K562 (cell line): Measurements from ENCODE around the gene HAT1. TPM values are rescaled to one million over a fixed set of nuclear protein-coding genes. Genes with fewer than 3 reads are reported as not detected.

Experiments used
- ATAC-seq: fragments of 200-7000 bp; cut with Tn5 transposase; 3 replicates; pipeline ENCODE4 v1.9.1; 2020; ENCODE audit warnings: moderate library complexity
- BruUV-seq: library from RNA; stranded (reverse); fragments of 400-500 nt; replicated peaks from 2 replicates; lab custom pipeline; 2021; lab: Mats Ljungman, UMichigan
- CTCF ChIA-PET: fragments of 300-600 bp; formaldehyde crosslinking; extraction: SDS; loops from one replicate; lab custom pipeline; 2021; ENCODE audit warnings: low intra/inter-chr PET ratio; lab: Yijun Ruan, JAX
- POLR2A ChIA-PET: fragments of 300-600, 350-650 bp; sonication (Branson Sonifier 250); formaldehyde crosslinking; extraction: SDS; loops from one replicate; lab custom pipeline; 2021; ENCODE audit warnings: antibody characterized with exemption, inconsistent platforms; lab: Yijun Ruan, JAX
- DNase-seq, 4 experiments: peaks; one replicate each; pipeline versions ENCODE4 v3.0.0 to v3.0.0-alpha.2; 2011 to 2018; ENCODE audit warnings: low spot score in 3 of 4, mixed read lengths in 3 of 4; ENCODE audit errors: extremely low read depth in 1 of 4
- FAIRE-seq: peaks from 2 replicates; lab custom pipeline; 2011; peaks lifted over from hg19 to GRCh38; lab: Jason Lieb, UNC
- H2AFZ ChIP-seq: 2 replicates; pipeline ENCODE4 v1.6.0; 2011; ENCODE audit warnings: low read depth, low read length, control low read depth, inconsistent platforms
- H3K27ac ChIP-seq: fragments of 200-600 bp; 3 replicates; pipeline ENCODE4 v1.8.0; 2011; ENCODE audit warnings: low read depth, mild to moderate bottlenecking, control low read depth, inconsistent platforms, low read length, moderate library complexity, mixed read lengths; ENCODE audit errors: extremely low read depth
- H3K27me3 ChIP-seq, 2 experiments: fragments of 300-600 bp in 1 of 2; 2 replicates in 1 of 2; 3 replicates in 1 of 2; pipeline versions ENCODE4 v1.6.0 to v1.8.0; 2011; ENCODE audit warnings: inconsistent platforms in 2 of 2, low read length in 2 of 2, mild to moderate bottlenecking in 1 of 2, mixed read lengths in 1 of 2, moderate library complexity in 1 of 2; ENCODE audit not compliant: control insufficient read depth in 2 of 2, insufficient read depth in 2 of 2
- H3K36me3 ChIP-seq: fragments of 300-600 bp; 3 replicates; pipeline ENCODE4 v1.8.0; 2011; ENCODE audit warnings: mild to moderate bottlenecking, low read length, inconsistent platforms; ENCODE audit not compliant: control insufficient read depth, insufficient read depth
- H3K4me1 ChIP-seq, 2 experiments: fragments of 200-600 bp in 1 of 2; replicated peaks in 1 of 2; 2 replicates in 1 of 2; 3 replicates in 1 of 2; pipeline versions ENCODE4 v1.5.1 to v1.8.0; 2011; ENCODE audit warnings: inconsistent platforms in 2 of 2, low read length in 2 of 2, mild to moderate bottlenecking in 1 of 2, mixed read lengths in 1 of 2, moderate library complexity in 1 of 2; ENCODE audit not compliant: control insufficient read depth in 2 of 2, insufficient read depth in 2 of 2
- H3K4me2 ChIP-seq: 2 replicates; pipeline ENCODE4 v1.6.1; 2011; ENCODE audit warnings: low read length, control low read depth, inconsistent platforms, mixed read lengths; ENCODE audit not compliant: insufficient read depth
- H3K4me3 ChIP-seq: fragments of 200-600 bp; sonication (generic), shearing (Covaris generic); 2 replicates; pipeline ENCODE4 v1.5.1; 2016; ENCODE audit warnings: control low read depth, inconsistent platforms
- H3K79me2 ChIP-seq: fragments of 200-600 bp; 3 replicates; pipeline ENCODE4 v1.8.0; 2011; ENCODE audit warnings: low read length, inconsistent platforms; ENCODE audit not compliant: control insufficient read depth, insufficient read depth
- H3K9ac ChIP-seq, 2 experiments: 2 replicates each; pipeline versions ENCODE4 v1.6.0 to v1.6.1; 2011; ENCODE audit warnings: low read depth in 2 of 2, low read length in 2 of 2, control low read depth in 1 of 2, inconsistent platforms in 1 of 2, mild to moderate bottlenecking in 1 of 2, mixed read lengths in 1 of 2; ENCODE audit not compliant: insufficient read depth in 1 of 2
- H3K9me1 ChIP-seq: one replicate; pipeline ENCODE4 v1.6.0; 2011; ENCODE audit warnings: inconsistent platforms, mild to moderate bottlenecking, low read length, moderate library complexity; ENCODE audit not compliant: control insufficient read depth, insufficient read depth
- H3K9me3 ChIP-seq: replicated peaks from 2 replicates; pipeline ENCODE4 v1.5.1; 2011; ENCODE audit warnings: low read depth, low read length, inconsistent platforms; ENCODE audit not compliant: control insufficient read depth, insufficient read depth
- H4K20me1 ChIP-seq: replicated peaks from 2 replicates; pipeline ENCODE4 v1.6.1; 2011; ENCODE audit warnings: low read length, inconsistent platforms, mixed read lengths; ENCODE audit not compliant: control insufficient read depth, insufficient read depth
- BRD9 ChIP-seq: fragments of 450-650 bp; IDR thresholded peaks from 2 replicates; pipeline ENCODE4 v1.6.1; 2018; ENCODE audit warnings: low read depth; ENCODE audit not compliant: partially characterized antibody
- CBFA2T2 ChIP-seq: fragments of 450-650 bp; conservative IDR thresholded peaks from 2 replicates; pipeline ENCODE4 v1.6.1; 2017; ENCODE audit warnings: mild to moderate bottlenecking
- CHAMP1 ChIP-seq: fragments of 450-650 bp; IDR thresholded peaks from 2 replicates; pipeline ENCODE4 v1.6.1; 2016; ENCODE audit warnings: mild to moderate bottlenecking
- GABPB2 ChIP-seq: fragments of 250-450 bp; sonication (Bioruptor Pico); conservative IDR thresholded peaks from 2 replicates; pipeline ENCODE4 v1.5.1; 2021; ENCODE audit warnings: mild to moderate bottlenecking
- HBP1 ChIP-seq: fragments of 450-650 bp; formaldehyde crosslinking; IDR thresholded peaks from 2 replicates; pipeline ENCODE4 v1.4.0; 2022; ENCODE audit warnings: missing genetic modification characterization
- NUFIP1 ChIP-seq: fragments of 450-650 bp; IDR thresholded peaks from 2 replicates; pipeline ENCODE4 v1.6.1; 2018; ENCODE audit not compliant: partially characterized antibody
- PTBP1 ChIP-seq: fragments of 200-400 bp; formaldehyde crosslinking; IDR thresholded peaks from 2 replicates; pipeline ENCODE4 v1.6.1; 2017; ENCODE audit warnings: low read depth, low read length
- TARDBP ChIP-seq: fragments of 450-650 bp; IDR thresholded peaks from 2 replicates; pipeline ENCODE4 v1.6.1; 2016
- ZNF655 ChIP-seq: fragments of 250-450 bp; sonication (Bioruptor Pico); IDR thresholded peaks from 2 replicates; pipeline ENCODE4 v1.5.0; 2021
- WGBS: fragments of 100-300 bp; shearing (Covaris generic); methylation state at CpG from one replicate; pipeline ENCODE4 v1.1.6; 2016; ENCODE audit warnings: low coverage, mixed read lengths; ENCODE audit not compliant: insufficient coverage; ENCODE audit errors: missing lambda C conversion rate; 5-methylcytosine and 5-hydroxymethylcytosine counted together
- in situ Hi-C: fragments of 300-500 bp; cut with MboI; formaldehyde crosslinking; loops from 4 replicates; pipeline ENCODE4 v1.15.0; 2018; ENCODE audit warnings: inconsistent platforms, mixed read lengths
- intact Hi-C: fragments of 100-400 bp; cut with micrococcal nuclease; formaldehyde crosslinking; loops from 2 replicates; pipeline ENCODE4 v1.14.2; 2022
- polyA plus RNA-seq, 8 experiments: library from polyadenylated mRNA; depleted of rRNA in 4 of 8; stranded (reverse) in 5 of 8; unstranded in 3 of 8; fragments of >200 nt; fragmentation: Nextera tagmentation in 2 of 8; fragmentation: Illumina TruSeq in 1 of 8; extraction: Ambion mirVana in 2 of 8; extraction: Trizol in 1 of 8; gene quantifications; 2 replicates each; pipeline versions ENCODE4 v1.2.1 to v1.2.3, GENCODE V29; 2011 to 2014; ENCODE audit warnings: inconsistent platforms in 1 of 8, missing spikeins in 1 of 8
- total RNA-seq, 7 experiments: library from RNA; depleted of rRNA in 6 of 7; stranded (reverse); fragments of >200 nt in 6 of 7; fragmentation: Illumina TruSeq in 2 of 7; extraction: Trizol in 2 of 7; gene quantifications; 2 replicates each; pipeline versions ENCODE4 v1.2.1 to v1.2.3, GENCODE V29; 2011 to 2021; ENCODE audit warnings: low replicate concordance in 1 of 7

The HAT1 gene
- total and polyA plus RNA-seq, 9 of the 15 experiments (the other 6 are each of a cell fraction or from before 2014, with no cell fraction given), result 125 to 384 (median 244) TPM

GRCh38 chr2:171999604-172000469 lies 77.6 kb downstream of the HAT1 start, which contains the start of gene METAP1D:
METAP1D (plus strand) TSS chr2:171999953; CDS start chr2:171999970, 17 bp downstream.
- ChIA-PET POLR2A (interaction anchor here (0.6 to 1.7 kb wide), 8 partner anchors 9 to 566 kb away, joined by 3 to 7 read pairs (median 4); partner anchors contain the start of genes DCAF17 and METTL8), CTCF (no interaction called here)
- H3K4me1 ChIP-seq, result peaks cover 6 to 13% of the 10 kb centered on the region in 2 experiments; a peak in 4 of 5 replicates
- H3K9me3 ChIP-seq, result no peaks in the 10 kb centered on the region
- peak within 1 kb of the TSS; percentile 99 for H3K4me2 ChIP-seq
- peak within 1 kb of the TSS; percentile 56 for H3K4me3 ChIP-seq
- ATAC-seq (peak; percentile 98), DNase-seq (peak; percentile 98 to 99 (median 98)), FAIRE-seq (peak; percentile 80)
- no peaks in the 10 kb centered on the region for H3K9me1 ChIP-seq
- H3K79me2 ChIP-seq, result peaks cover 18% of the 10 kb centered on the region; the same call in 2 of the 3 replicates
- TSS peak; percentile 88 for BruUV-seq
- intact Hi-C loops, result loop anchor here (1.0 to 10.0 kb wide), 4 partner anchors 46 to 295 kb away; partner anchors contain the start of gene DLX1
- peak within 1 kb of the TSS; percentile 99 for H2AFZ ChIP-seq
- no peaks in the 10 kb centered on the region for H3K27me3 ChIP-seq
- no peaks in the 10 kb centered on the region for H4K20me1 ChIP-seq
- WGBS, result under 1% methylated on average over 73 of the region's 73 CpGs
- no peaks in the 10 kb centered on the region for H3K36me3 ChIP-seq
- H3K9ac ChIP-seq, result peak within 1 kb of the TSS; percentile 92 to 96
- peak within 1 kb of the TSS; percentile 93 for H3K27ac ChIP-seq
- in situ Hi-C loops, result no loop called here
- TF ChIP-seq GABPB2 (CRISPR knock-in tag) (no peak), NUFIP1 (no peak), BRD9 (peak; percentile 80), HBP1 (CRISPR knock-in tag) (peak; percentile 53; the same call in 1 of the 2 replicates), CBFA2T2 (peak; percentile 72), TARDBP (peak; percentile 82; the same call in 1 of the 2 replicates), ZNF655 (no peak), CHAMP1 (no peak), PTBP1 (no peak)
